HG02981 (cell line): ENCODE measurements around the gene KPTN.

Source experiments
- ATAC-seq: cut with Tn5 transposase; IDR thresholded peaks from one replicate; pipeline ENCODE4 v1.9.1; 2021; ENCODE audit warnings: mild to moderate bottlenecking, moderate library complexity; ENCODE audit not compliant: unreplicated experiment

Gene KPTN

DNA sequence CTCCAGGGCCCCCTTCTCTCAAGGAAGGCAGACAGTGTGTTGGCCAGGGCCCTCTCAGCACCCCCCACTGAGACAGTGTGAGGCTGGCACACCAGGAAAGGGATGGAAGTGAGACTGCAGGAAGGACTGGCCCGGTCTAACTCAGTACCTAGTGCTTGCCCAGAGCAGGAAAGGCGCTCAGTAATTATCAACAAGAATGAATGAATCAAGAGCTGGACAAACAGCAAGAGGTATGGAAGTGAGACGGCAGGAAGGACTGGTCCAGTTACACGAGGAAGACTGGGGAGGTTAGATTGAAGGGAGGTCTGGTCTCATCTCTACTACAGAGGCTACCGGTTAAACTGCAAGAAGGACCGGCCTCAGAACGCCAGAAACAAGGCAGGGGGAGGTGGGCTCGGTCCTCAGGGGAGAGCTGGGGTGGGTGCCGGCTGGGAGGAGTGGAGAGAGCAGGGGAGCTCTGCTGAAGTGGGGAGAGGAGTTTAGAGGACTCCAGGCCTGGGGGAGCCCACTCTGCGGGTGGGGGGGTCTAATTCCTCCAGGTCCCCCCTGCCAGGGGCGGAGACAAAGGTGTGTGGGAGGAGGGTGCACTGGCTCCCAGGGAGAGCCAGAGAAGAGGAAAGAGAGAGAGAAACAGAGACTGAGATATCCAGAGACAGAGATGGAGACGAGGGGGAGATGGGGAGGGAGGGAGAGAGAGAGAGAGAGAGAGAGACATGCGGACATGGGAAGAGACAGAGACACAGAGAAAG is 13.4 kb downstream of the KPTN start:
- no peak for ATAC-seq

DNA sequence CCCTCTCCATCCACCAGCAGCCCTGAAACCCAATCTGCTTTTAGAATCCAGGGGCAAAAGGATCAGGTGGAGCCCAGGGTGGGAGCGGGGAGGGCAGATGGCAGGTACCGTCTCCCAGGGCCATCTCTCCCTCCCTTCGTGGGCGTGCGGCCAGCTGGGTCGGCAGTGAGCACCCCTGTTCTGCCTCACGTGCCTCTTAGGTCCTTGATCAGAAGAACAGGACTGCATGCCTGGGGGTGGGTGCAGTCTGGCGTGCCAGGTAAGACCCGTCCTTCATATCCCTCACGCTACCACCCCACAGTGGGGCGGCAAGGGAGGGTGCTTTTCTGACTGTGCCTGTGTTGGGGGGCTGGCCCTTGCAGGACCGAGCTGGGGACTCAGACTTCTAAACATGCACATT is 14.3 kb downstream of the KPTN start:
- ATAC-seq = no peak

DNA sequence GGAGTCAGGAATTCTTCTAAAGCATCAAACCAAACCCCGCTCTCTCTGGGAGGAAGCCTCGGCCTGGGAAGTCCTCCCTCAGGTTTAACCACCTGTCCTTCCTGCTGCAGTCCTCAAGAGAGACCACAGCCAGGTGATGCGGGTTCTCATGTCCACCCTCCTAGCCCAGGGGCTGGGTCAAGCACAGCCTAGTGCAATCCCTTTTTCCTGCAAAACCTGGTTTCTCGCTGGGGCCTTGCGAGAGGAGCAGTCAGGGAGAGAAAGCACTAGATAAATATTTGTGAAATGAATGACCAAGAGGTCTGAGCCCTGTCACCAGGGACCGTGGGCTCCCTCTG is 14.7 kb downstream of the KPTN start:
- no peak for ATAC-seq

DNA sequence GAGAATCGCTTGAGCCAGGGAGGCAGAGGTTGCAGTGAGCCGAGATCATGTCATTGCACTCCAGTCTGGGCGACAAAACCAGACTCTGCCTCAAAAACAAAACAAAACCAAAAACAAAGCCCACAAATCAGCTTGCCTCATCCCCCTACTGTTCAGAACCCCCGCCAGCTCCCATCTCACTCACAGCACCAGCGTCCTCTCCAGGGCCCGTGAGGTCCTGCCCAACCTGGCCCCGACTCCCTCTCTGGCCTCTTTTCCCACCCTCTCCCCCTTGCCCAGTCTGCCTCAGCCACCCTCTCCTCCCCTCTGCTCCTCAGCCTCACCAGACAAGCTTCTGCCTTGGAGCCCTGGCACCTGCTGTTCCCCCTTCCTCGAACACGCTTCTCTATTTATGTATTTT is 16.1 kb downstream of the KPTN start:
- ATAC-seq = no peak

DNA sequence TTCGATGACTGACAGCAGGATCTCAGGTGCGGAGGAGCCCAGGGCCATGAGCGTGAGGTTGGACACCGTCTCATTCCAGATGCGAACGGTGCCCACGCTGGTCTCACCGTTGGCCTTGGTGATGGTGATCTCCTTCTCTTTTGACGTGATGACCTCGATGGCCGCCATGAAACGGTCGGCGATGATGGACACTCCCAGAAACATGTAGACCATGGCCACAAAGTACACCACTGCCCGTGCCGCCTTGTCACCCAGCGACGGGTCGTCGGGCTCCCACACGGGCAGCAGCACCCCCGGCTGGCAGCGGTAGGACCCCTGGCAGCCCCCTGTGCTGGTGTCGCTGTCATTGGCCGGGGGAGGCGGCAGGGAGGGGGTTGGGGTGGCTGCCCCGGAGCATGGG is 18.1 kb downstream of the KPTN start:
- no peak for ATAC-seq

DNA sequence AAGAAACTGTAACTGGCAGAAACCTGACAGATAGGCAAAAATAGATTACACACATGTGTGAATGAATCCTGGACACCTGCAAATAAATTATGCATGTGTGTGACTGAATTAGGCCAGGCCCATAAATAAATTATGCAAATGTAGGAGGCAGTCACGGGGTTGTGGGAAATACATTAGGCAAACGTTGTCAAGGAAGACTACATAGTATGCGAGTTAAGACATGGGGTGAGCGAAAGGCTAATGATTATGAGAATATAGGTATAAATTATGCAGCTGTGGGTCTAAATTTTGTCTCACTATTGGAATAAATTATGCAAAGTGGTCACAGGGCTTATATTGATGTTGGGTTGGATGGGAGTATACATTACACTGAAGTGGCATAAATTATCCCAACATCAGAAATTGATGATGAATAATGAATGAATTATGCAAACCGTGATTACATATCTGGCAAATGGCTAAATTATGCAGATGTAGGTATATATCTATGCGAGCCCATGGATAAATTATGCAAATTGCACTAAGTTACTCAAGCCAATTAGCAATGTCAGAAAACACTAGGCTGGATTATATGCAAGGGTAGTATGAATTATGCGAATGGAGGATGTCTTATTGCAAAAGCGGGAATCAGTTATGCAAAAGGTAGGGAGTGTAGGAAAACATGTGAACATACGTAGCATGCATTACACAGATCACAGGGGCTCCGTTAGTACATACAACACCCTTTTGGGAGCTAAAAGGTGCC is 19.2 kb downstream of the KPTN start:
- no peak for ATAC-seq

DNA sequence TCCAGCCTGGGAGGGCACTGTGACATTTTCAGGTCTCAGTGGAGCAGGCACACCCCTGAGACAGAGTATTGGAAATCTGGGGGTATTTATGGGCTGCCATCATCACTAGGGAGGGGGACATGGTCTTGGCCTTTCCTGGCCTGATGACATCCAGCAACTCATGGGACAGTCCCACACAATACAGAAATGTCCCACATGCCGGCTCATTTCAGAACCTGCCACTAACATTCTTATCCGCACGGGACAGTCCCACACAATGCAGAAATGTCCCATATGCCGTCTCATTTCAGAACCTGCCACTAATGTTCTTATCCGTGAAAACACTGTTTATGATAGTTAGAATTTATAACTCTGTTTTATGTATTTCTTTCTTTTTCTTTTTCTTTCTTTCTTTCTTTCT is 22.1 kb downstream of the KPTN start:
- ATAC-seq = no peak

DNA sequence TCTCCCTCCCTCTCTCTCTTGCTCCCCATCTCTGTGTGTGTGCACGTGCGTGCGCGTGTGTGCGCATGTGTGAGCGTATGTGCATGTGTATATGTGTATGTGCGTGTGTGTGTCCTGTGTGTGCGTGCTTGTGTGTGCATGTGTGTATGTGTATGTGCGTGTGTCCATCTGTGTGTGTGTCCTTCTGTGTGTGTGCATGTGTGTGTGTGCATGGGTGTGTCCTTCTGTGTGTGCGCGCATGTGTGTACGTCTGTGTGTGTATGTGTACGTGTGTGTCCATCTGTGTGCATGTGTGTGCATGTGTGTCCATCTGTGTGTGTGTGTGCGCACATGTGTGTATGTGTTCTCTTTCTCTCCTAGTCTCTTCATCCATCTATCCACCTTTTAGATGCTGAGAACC is 24.5 kb downstream of the KPTN start:
- ATAC-seq = no peak

DNA sequence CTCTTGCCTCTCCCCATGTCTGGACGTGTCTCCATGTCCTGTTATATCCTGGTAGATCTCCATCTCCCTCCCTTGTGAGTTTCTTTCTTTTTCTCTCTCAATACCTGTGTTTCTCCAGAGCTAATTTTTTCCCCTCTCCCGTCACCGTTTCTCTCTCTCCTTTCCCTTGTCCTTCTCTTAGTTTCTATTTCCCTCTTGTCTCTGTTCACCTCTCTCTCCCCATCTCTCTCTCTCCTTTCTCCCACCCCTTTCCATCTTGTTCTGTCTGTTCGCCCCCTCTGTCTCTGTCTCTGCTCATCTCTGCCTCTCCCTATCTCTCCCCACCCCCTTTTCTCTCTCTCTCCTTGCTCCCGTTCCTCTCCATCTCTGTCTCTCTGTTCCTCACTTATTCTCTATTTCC is 25.3 kb downstream of the KPTN start:
- ATAC-seq = no peak

DNA sequence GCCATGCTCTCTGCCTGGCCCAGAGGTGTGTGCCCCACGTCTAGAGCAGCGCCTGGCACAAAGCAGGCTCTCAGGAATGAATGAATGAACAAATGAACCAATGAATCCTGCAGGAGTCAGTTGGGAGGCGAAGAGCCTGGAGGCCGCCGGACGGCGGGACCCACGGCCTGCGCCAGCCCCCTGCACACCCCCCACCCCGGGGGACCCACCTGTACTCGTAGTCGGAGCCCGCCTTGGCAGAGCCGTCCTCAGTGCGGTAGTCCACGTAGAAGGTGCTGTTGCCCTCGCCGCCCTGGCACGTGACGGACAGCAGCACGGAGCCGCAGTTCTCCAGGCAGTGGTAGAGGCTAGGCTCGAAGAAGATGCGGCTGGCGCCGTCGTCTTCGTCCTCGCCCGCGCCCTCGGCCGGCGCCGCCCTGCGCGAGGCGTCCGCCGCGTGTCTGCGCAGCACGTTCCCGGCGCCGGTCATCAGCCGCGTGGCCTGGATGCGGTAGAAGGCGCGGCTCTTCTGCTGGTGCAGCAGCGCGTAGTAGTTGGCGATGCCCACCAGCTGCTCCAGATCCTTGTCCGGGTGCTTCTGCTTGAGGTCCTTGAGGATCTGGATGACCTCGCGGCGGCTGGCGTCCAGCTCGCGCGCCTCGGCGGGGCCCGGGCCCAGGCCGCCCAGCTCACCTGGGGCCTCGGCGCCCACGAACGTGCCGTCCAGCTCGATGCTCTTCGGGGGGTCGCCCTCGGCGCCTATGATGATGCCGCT is 27.1 kb downstream of the KPTN start:
- no peak for ATAC-seq

DNA sequence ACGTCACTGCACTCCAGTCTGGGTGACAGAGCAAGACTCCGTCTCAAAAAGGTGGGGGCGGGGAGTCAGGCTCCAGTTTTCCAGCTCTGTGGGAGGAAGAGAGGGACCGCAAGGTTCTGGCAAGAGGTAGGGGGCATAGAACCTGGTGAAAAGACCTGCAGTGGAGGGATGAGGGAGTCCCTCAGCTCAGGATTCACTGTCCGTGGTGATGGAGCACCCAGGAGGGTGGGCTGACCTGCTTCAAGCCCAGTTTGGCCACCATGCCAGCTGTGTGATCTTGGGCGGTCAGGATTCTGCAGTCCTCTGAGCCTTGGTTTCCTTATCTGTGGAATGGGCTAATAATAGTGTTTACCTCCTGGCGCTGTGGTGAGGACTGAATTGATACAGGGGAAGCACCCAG is 33.5 kb downstream of the KPTN start:
- ATAC-seq = no peak

DNA sequence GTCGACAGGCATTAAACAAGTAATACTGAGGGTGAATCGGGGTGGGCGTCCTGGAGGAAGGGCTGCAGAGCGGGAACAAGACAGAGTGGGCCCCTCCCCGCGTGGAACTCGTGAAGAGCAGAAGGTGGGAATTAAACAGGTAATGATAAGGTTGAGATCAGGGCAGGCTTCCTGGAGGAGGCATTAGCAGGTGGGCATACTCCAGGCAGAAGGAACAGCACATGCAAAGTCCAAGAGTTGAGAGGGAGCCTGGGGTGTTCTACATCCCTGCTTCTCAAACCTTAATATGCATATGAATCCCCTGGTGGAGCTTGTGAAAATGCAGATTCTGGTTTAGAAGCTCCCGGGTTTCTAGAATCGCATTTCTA is 35.7 kb downstream of the KPTN start:
- no peak for ATAC-seq

DNA sequence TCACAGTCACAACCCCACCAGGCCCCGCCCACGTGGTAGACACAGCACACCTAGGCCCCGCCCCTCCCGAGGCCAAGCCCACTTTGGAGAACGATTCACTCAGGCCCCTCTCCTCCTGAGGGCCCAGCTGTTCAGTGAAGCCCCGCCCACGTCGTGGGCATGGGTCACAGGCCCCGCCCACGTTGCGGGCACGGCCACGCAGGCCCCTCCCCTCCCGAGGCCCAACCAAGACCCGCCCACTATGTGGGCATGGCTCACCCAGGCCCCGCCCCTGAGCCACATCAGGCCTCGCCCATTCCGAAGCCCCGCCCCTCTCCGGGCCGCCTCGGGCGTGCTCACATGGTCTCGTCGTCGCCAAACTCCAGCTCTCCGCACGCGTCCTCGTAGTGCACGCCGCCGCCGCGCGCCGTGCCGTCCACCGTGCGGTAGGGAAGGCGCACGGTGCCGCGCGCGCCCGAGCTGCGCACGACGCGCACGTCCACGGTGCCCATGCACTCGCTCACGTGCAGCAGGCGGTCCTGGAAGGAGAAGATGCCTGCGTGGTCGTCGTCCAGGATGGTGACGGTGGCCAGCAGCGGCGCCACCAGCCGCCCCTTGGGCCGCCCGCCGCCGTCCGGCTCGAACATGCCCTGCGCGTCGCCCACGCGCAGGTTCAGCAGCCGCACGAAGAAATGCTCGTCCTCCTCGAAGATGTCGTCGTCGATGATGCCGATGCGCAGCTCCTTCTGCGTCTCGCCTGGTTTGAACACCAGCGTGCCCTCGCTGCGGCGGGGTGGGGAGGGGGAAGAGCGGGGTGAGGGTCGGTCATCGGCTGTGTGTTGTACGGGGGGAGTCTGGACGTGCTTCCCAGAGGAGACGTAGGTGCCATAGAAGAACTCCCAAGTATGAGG is 36.3 kb downstream of the KPTN start:
- ATAC-seq = no peak

DNA sequence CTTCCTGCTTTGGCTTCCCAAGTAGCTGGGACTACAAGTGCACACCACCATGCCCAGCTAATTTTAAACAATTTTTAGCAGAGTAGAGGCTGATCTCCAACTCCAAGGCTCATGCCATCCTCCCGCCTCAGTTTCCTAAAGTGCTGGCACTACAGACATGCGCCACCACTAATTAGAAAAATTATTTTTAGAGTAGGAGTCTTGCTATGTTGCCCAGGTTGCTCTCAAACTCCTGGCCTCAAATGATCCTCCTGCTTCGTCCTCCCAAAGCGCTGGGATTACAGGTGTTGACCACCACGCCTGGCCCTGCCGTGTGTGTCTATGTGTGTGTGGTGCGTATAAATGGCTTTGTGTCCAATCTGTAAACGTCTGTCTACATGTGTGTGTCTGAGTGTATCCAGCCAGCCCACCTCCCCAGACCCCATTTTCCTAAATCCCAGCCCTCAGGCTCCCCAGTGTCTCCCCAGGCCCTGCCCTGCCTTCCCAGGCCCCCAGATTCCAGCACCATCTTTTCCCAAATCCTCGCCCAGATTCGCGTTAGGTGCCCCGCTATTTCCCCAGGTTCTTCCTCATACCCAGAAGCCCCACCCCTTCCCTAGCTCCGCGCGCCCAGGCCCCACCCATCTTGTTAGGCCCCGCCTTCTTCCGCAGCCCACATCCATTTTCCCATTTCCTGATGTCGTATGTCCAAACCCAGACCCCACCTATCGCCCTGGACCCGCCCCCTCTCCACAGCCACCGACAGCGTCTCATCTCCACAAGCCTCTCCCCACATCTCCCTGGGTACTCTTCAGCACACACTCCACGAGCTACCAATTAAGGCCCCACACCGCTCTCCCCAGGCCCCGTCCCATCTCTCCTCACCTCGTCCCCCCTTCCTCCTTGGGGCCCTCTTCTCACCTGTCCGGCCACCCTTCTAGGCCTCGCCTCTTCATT is 37.2 kb downstream of the KPTN start:
- no peak for ATAC-seq

DNA sequence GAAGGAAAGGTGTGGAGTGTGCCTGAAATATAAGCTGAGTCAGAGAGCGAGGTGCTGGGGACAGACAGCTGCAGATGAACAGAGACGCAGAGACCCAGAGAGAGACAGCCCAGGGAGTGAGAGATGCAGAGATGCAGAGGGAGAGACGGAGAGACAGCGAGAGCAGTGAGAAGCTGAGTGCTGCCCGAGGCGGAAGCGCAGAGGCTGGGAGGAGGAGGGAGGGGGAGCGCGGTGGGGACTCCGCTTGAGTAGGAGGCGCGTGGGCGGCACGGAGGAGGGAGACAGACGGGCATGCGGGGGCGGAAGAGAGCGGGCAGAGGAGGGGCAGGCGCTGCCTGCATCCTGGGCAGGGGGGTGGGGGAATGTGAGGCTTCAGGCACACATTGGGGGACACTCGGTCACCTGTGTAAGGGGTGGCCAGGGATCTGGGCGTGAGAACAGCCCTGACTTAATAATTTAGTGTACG is 38.0 kb downstream of the KPTN start:
- ATAC-seq = no peak

DNA sequence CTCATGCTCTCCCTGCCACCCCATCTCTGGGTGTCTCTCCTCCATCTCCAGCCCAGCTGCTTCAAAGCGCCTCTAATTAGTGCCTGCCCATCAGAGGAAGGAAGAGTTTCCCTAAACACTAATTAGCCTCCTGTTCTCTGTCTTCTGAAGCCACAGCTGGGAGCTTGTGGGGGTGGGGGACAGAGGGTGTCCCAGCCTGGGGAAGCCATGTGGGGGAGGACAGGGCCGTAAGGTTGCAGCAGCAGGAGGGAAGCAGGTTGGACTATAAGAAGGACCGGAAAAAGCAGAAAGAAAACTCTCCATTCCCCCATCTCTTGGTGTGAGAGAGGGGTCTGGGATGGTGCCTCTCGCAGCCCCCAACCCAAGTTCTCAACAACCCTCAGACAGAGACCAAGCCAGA is 38.5 kb downstream of the KPTN start:
- no peak for ATAC-seq

DNA sequence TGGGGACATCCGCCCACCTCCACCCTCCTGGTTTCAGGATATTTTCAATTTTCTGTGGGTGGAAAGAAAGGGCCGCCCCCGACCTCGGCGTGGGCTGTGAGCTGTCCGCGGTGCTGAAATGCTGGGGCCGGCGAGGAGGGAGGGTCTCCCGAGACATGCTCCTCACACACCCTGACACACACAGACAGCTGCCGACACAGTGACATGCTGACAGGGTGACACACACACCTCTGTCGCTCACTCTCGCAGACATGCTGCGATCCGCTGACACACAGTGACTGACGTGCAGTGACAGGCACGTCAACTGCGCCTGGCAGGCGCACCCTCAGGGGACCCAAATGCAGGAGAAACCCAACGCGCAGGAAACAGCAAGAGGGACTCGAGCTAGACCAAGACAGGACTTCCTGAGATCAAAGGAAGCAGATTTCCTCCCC is 39.6 kb downstream of the KPTN start:
- ATAC-seq = no peak

DNA sequence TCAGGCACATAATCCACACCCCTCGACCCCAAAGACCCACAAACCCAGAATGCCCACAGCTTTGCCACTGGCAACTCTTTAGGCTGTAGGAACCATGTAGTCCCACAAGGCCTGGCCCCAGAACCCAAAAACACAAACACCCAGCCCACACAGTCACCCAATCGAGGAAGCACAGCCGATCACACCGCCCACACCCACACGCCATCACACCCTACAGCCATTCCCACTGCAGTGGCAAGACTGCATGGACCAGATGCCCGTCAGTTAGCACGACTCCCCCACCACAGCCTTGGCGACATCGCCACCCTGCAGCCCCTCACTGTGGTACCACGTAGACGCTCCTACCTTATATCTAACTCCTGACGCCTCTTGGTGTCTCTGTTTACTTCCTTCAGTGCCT is 40.7 kb downstream of the KPTN start:
- ATAC-seq = no peak

DNA sequence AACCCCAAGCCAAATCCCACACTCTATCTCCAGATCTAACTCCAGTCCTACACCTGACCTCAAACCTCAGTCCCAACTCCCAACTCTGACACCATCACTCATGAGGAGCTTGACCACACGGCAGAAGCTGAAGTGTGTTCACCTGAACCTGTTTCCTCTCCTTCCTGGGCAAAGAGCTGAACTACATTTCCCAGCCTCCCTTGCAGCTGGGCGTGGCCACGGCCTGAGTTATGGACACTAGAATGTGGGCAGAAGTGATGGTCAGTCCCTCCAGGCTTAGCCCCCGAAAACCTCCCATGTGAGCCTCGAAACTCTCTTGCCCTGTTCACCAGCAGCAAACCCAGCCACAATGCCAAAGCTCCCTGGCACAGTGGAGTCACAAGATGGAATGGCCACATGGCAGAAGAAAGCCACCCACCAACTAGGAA is 45.2 kb downstream of the KPTN start:
- ATAC-seq = no peak

DNA sequence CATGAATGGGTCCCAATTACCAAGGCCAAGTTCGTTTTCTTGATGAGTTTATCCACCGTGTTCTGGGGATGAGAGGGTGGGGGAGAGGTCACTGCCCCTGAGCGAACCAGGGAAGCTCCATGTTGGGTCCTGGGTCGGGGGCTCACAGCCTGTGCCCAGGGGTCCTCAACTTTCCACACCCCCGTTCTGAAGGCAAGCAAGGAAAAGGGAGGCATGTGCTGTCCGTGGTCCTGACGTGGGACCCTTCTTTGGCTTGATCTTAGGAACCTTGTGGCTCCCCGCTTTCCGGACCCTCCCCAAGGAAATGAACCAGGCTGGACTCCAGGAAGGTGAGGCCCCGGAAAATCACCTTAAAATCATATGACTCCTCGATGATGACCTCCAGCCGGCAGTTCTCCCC is 46.5 kb downstream of the KPTN start:
- ATAC-seq = no peak
